ENCODE measurements around the gene AMH. TPM values are rescaled to one million over a fixed set of nuclear protein-coding genes. Genes with fewer than 3 reads are reported as not detected.
"Not testable (repeated sequence)": the region's sequence is repeated elsewhere in the genome, so short reads cannot be mapped to it uniquely, and the experiment has no call there.

The AMH gene
- 1 to 10 TPM; 1.1 to 5.2 (median 2.9) TPM for polyA plus RNA-seq (ENCODE audit: insufficient read depth in 1 of 5, insufficient read length in 5 of 5, low replicate concordance in 1 of 5)
- long read RNA-seq, donor 1, result 0 reads
- long read RNA-seq, donor 2, result 0 reads
- long read RNA-seq, donor 3, result 0 reads
- long read RNA-seq, donor 4, result 0 reads
- long read RNA-seq, donor 5, partial matches to known transcripts, result 0 of 2 reads
- long read RNA-seq, donor 5, other reads (novel, unspliced or antisense), result 0 of 2 reads
- long read RNA-seq, donor 6, result 0 reads
- long read RNA-seq, donor 7, partial matches to known transcripts, result 0 of 1 reads
- long read RNA-seq, donor 7, other reads (novel, unspliced or antisense), result 0 of 1 reads
- long read RNA-seq, donor 8, result 0 reads

DNA sequence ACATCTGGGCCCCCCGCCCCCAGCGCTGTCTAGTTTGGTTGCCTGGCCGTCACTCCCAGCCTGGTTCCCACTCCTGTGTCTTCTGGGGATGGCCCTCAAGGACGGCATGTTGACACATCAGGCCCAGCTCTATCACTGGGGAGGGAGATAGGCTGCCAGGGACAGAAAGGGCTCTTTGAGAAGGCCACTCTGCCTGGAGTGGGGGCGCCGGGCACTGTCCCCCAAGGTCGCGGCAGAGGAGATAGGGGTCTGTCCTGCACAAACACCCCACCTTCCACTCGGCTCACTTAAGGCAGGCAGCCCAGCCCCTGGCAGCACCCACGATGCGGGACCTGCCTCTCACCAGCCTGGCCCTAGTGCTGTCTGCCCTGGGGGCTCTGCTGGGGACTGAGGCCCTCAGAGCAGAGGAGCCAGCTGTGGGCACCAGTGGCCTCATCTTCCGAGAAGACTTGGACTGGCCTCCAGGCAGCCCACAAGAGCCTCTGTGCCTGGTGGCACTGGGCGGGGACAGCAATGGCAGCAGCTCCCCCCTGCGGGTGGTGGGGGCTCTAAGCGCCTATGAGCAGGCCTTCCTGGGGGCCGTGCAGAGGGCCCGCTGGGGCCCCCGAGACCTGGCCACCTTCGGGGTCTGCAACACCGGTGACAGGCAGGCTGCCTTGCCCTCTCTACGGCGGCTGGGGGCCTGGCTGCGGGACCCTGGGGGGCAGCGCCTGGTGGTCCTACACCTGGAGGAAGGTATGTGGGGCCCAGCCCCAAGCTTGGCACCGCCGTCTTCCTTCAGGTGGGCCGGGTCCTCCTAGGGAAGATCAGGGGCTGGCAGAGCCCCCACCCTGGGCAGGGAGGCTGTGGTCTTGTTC, at the start of gene AMH:
TSS of gene AMH (plus strand) at position 314 of the 857 bp plus-strand sequence. CDS start at position 324, 10 bp downstream.
- no peak for DNase-seq

DNA sequence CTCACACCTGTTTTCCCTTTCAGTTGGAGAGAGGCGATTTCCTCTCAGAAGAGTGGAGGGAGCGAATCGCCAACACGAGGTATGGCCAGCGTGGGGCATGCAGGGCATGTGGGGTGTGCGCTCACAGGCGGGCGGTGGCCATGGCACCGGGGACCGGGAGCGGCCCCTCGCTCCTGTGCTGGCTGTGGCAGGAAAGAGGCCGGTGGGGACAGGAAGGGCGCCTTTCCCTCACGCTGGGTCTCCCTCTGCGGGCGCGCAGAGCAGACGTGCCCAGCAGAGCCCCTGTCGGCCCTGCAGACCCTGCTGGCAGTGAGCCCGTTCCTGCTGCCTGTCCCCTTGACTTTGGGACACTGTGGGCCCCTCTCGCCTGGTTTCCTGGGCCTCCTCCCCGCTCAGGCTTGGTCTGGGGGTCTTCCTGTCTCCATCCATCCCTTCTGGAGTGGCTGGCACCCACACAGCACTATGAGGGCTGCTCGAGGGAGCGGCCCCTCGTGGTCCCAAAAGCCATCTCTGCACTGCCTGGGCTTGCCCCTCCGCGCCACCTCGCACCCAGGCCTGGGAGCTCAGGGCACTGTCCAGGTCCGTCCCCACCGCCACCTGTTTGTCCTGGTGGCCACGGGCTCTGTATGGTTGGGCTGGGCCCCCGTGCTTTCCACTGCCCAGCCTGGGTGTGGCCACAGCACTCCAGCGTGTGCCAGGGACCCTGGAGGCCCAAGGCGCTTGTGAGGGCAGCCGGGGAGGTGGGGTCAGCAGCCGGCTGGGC, 49.1 kb upstream of the AMH start:
- DNase-seq, result no peak

DNA sequence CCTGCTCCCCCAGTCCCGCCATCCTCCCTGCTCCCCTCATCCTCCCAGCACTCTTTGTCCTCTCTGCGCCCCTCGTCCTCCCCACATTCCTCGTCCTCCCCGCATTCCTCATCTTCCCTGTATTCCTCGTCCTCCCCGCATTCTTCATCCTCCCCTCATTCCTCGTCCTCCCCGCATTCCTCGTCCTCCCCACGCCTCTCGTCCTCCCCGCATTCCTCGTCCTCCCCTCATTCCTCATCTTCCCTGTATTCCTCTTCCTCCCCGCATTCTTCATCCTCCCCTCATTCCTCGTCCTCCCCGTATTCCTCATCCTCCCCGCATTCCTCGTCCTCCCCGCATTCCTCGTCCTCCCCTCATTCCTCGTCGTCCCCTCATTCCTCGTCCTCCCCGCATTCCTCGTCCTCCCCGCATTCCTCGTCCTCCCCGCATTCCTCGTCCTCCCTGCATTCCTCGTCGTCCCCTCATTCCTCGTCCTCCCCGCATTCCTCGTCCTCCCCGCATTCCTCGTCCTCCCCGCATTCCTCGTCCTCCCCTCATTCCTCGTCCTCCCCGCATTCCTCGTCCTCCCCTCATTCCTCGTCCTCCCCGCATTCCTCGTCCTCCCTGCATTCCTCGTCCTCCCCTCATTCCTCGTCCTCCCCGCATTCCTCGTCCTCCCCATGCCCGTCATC, 48.4 kb upstream of the AMH start:
- DNase-seq, result not testable (repeated sequence)

DNA sequence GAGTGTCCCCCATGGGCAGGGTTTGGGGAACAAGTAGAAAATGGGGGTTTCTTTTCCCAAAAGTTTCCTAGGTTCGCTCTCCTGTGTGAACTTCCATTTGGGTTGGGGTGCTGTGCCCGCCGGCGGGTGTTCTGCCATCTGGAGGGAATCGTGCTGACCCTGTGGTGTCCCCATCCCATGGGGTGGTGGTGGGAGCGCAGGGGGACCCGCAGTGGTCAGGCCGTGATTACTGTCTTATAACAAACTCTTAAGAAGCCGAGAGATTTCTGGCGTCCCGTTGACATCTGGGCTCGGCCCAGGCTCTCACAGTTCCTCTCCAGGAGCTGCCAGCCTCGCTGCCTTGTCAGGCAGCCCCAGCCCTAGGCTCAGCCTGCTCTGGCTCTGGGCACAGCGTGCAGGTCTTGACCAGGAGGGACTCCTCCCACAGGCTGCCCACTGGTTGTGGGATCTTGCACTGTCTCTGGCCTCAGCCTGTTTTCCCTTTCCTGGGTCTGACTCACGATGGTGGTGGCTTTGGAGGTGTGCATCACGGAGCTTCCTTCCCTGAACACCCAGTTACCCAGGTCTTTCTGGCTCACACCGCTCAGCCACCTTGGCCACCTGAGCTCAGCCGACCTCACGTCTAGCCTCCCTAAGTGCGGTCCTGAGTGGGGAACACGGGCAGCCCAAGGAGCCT, 47.5 kb upstream of the AMH start:
- DNase-seq, result no peak

DNA sequence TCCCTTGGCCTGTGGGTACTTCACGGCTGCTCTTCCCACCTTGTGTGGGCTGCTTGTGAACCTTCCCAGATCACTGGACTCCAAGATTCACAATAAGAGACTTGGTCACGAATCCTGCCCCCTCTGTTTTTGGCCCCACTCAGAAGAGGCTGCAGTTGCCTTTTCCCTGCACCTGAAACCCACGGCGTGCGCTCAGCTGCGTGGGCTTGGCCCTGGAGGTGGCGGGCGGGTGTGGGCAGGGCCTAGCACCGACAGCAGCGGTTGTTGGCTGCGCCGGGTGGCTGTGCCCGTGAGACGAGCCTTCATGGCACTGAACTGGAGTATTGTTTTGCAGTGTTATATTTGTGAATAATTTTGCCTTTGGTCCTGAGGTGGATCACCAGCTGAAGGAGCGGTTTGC, 46.8 kb upstream of the AMH start:
- no peak for DNase-seq

DNA sequence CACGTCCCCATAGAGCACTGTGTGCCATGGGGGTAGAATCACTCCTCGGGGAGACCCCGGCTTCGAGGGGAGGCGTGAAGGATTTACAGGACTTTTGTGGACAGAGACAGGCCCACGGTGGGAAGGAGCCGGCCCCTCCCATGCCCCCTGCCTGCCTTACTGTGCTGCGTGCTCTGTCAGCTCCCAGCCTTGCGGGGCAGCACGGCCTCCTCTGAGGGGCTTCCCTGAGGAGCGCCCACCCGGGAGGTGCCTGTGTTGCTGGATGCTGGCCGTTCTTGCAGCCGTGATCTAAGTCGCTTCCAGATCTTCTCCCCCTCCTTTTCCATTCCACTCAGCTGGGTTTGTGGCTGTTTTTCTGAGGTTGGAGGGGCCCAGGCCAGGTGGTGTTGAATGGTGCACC, 42.1 kb upstream of the AMH start:
- DNase-seq, result no peak

DNA sequence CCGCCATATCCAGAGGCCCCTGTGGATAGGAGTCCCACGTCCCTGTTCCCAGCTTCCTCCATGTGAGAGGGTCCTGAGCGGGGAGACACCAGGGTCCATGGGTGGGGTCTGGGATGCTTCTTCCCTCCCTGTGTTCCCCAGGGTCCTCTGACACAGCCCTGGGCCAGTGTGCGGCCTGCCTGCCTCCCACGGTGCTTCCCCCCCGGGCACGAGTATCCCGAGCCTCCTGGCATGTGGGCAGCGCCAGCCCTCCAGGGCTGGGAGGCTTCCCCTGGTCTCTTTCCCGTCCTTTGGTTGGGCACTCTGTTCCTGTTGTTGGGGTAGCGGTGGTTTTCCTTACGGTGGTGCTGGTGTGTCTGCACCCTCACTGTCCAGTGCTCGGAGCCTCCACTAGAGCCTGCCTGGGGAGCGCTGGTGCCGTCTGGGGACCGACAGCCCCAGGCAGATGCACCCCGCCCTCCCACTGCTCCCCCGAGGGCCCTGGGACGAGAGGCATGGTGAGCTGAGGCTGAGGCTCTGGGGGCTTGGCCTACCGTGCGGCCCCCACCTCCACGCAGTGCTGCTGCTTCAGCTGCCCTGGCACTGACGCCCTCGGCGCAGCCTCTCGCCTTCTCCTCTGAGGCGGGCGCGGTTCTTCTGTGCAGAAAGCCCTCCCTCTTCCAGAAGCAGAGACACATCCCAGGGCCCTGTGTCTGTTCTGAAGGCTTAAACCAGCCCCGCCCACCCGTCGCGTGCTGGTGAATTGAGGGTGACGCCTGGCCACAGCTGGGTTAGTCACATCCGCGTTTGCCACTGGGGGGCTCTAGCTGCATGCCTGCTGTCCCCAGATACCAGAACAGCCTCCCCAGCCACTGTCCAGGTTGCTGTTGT, 40.9 kb upstream of the AMH start:
- DNase-seq, result no peak

DNA sequence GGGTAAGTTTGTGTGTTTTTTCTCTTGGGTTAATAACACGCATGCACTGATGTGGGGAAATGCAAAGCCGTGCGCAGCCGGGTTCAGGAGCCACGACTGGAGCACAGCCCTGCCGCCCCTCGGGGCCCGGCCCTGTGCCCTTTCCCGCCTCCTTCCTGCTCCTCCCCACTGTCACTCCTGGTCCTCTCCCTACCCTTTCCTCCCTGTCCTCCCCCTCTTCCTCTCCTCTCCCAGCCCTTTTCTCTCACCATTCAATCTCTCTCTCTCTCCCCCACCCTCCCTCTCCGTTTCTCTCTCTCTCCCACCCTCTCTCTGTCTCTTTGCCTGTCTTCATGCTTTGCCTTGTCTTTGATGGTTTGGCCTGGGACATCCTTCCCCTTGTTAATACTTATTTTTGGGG, 40.1 kb upstream of the AMH start:
- no peak for DNase-seq

DNA sequence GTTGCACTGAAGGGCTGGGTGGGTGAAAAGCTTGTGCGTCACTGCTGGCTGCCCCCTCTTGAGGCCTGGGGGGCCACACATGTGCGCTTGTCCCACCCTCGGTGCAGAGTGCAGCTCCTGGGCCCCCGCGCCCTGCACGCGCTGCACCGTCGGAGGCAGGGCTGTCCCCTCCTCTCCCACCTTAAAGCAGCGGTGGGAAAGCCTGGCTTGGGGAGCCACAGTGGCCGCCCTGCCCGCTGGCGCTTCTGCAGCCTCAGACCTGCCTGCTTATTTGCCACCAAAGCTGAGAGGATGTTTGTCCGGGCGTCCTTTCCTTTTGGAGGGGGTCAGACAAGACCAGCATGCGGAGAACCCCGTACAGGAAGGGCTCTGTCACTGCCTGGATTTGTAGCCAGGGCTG, 39.7 kb upstream of the AMH start:
- DNase-seq, result no peak

DNA sequence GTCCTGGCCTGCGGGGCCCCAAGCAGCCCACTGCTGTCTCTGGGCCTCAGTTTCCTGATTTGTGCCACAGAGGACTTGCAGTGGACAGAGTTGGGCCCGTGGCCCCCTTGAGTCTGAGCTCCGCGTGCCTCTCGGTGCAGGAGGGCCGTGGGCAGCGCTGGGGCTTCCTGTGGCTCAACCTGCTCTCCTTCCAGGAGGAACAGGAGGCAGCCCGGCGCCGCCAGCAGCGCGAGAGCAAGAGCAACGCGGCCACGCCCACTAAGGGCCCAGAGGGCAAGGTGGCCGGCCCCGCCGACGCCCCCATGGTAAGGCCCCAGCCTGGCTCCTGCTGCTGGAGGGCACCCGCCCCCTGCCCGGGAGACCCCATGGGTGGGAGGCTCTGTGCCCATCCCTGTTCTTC, 38.9 kb upstream of the AMH start:
- no peak for DNase-seq

DNA sequence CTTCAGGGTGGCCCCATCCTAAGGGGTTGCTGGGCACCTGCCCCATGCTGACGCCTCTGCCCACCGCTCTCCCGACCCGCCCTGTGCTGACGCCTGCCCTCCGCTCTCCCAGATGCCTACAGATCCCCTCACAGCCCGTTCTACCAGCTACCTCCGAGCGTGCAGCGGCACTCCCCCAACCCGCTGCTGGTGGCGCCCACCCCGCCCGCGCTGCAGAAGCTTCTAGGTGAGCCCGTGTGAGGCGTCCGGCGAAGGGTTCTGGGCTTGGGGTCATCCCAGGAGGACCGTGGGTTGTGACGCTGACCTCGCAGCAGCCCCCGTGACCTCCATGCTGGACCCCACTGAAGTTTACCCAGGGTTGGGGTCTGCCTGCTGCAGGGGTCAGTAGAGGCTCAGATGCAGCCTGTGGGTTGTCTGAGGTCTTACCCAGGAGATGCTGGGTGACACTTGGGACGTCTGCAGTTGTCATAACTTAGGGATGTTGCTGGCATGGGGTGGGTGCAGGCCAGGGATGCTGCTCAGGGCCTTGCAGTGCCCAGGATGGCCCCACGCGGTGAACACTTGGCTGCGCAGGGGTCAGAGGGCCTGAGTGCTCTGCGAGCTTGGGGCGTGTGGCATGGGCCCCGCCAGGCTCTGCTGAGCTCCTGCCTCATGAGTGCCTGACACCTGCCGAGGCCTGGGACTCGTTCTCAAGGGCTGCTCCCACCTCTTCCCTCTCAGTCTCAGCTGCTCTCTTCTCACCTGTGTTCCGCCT, 38.0 kb upstream of the AMH start:
- no peak for DNase-seq

DNA sequence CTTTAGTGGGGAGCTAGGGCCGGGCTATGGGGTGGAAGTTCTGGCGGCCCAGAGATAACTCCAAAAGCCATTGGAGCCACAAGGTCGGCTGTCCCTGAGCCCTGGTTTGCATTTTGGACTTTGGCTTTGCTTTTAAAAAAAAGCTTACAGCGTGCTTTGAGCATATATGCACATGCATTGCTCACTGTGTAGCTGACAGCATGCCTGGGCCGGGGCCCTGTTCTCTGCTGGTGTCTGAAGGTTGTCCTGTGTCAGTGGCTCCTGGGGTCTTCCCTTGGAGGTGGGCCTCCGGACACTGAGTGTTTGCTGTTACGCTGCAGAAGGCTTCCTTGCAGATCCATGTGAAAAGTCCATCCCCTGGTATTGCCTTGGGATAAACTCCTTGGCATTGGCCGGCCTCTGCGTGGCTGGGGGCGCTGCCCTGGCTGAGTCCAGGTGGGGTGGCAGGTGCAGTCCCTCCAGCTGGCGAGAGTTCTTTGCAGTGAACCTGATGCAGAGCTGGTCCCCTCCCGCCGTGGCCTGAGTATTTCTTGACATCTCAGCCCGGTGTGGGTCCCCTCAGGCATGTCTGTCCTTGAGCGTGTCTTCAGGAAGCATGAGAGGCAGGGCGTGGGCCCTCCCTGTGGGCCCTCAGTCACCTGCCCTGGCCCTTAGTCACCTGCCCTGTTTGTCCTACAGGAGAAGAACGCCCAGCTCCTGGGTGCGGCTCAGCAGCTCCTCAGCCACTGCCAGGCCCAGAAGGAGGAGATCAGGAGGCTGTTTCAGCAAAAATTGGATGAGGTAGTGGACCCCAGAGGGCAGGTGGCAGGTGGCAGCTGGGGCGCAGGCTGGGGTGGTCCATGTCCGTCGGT, 36.0 kb upstream of the AMH start:
- no peak for DNase-seq

DNA sequence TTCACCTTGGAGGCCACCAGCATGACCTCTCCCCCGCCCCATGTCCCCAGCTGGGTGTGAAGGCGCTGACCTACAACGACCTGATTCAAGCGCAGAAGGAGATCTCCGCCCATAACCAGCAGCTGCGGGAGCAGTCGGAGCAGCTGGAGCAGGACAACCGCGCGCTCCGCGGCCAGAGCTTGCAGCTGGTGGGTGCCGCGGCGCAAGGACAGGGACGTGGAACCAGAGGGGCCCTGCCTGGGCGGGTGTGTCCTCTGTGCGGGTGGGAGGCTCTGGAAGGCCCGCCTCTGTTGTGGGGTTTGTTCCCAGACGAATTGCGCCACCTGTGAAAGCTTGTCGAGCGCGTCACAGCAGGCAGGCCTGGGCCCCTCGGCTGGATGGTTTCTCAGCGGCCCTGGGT, 35.3 kb upstream of the AMH start:
- DNase-seq, result peak in 1 of 2 donors; percentile 23

DNA sequence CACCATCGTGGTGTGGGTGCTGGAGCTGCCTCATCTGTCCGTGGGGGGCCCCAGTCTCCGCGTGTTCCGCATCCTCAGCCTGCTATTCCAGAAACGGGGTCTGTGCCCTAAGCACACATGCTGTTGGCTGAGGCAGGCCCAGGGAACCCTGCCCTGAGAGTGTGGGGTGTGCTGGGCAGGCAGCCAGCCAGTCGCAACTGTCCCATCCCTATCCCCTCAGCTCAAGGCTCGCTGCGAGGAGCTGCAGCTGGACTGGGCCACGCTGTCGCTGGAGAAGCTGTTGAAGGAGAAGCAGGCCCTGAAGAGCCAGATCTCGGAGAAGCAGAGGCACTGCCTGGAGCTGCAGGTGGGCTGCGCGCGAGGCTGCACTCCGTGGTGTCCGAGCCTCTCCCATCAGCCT, 34.9 kb upstream of the AMH start:
- DNase-seq, result peak; percentile 37 to 43

DNA sequence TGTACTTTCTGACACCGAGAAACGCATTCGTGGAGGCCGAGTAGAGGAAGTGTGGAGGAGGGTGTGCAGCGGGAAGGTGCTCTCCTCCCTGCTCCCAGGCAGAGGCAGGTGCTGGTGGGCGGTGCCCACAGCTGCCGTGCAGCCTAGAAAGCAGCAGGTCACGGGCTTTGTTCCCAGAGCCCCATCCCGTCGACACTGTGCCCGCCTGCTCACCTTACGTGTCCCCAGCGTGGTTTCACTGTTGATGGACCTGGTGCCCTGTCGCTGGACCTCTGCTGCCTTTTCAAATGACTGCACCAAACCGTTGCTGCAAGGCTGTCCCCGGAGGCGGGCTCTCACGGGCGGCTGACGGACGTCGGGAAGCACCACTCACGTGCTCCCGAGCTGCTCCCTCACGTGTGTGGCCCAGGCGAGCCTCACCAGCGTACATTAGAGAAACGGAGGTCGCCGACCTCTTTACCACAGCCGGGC, 33.8 kb upstream of the AMH start:
- no peak for DNase-seq

DNA sequence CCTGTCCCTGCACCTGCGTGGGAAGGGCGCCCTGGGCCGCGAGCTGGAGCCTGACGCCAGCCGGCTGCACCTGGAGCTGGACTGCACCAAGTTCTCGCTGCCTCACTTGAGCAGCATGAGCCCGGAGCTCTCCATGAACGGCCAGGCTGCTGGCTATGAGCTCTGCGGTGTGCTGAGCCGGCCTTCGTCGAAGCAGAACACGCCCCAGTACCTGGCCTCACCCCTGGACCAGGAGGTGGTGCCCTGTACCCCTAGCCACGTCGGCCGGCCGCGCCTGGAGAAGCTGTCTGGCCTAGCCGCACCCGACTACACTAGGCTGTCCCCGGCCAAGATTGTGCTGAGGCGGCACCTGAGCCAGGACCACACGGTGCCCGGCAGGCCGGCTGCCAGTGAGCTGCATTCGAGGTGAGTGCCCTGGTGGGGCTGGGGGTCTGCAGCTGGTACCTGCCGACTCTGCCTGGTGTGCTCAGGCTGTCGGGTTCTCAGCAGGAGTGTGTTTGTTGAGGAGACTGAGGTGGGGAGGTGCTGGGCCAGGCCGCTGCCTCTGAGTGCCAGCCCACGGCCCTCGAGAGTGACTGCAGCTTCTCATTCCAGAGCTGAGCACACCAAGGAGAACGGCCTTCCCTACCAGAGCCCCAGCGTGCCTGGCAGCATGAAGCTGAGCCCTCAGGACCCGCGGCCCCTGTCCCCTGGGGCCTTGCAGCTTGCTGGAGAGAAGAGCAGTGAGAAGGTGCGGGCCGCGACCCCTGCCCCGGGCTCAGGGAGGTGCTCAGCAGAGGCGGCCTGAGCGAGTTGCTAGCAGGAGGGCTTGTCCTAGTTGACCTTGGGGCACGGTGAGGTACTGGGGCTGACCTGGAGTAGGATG, 32.5 kb upstream of the AMH start:
- DNase-seq, result no peak

DNA sequence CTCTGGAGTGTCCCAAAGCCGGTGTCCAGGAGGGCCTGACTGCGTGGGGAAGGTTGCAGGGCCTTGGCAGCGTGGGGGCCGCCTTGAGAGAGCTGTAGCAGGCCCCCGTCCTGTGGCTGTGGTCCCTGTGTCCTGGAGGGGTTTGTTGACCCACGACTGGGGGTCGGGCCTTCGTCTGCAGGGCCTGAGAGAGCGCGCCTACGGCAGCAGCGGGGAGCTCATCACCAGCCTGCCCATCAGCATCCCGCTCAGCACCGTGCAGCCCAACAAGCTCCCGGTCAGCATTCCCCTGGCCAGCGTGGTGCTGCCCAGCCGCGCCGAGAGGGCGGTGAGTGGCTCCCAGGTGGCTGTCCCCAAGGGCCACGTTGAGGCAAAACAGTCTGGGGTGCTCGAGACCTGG, 31.5 kb upstream of the AMH start:
- no peak for DNase-seq

Measured in right lung (tissue), 10 donors.